NCI-H345 treated with DMSO at 0.1 percent for 48 hours (cell line): Measurements from ENCODE around the gene SGK1.
"Not testable (repeated sequence)": the region's sequence is repeated elsewhere in the genome, so short reads cannot be mapped to it uniquely, and the experiment has no call there.

Experiments used
- DNase-seq: peaks from one replicate; lab custom pipeline; 2025; ENCODE audit not compliant: unreplicated experiment; lab: John Stamatoyannopoulos, UW

Gene SGK1

DNA sequence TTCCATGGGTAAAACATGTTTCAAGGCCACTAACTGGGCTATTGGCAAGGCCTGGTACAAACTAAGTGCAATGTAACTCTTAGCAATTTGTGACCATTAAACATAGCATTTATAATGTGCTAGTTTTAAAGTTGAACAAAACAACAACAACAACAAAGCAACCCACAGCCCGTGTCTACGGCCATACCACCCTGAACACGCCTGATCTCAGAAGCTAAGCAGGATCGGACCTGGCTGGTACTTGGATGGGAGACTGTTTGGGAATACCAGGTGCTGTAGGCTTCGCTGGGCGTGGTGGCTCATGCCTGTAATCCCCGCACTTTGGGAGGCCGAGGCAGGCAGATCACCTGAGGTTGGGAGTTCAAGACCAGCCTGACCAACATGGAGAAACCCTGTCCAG lies 61.0 kb downstream of the SGK1 start:
- no peak for DNase-seq

- DNase-seq = not testable (repeated sequence)
These were observed 62.6 kb downstream of the SGK1 start for GRCh38 chr6:134255280-134255679.

- DNase-seq = no peak
These were observed 63.8 kb downstream of the SGK1 start for GRCh38 chr6:134254118-134254517.

DNA sequence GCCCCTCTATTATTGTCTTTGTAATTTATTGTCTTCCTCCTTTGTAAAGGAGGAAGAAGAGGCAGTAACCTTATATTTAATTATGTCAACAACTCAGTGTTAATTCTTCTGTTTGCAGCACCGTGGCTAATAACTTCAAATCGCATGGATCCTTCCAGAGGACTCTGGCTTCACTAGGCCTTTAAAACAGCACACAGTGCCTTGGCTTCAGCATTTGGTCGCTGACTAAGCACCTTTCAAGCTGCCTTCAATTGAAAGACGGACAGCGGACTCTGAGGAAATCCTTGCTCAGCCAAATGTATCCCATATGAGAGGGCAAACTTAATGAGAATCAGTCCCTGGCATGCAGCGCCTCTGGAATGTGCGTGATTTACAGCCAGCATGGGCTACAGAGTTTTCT lies 64.2 kb downstream of the SGK1 start:
- DNase-seq = no peak

GRCh38 chr6:134251320-134251719 lies 66.6 kb downstream of the SGK1 start:
- no peak for DNase-seq

DNA sequence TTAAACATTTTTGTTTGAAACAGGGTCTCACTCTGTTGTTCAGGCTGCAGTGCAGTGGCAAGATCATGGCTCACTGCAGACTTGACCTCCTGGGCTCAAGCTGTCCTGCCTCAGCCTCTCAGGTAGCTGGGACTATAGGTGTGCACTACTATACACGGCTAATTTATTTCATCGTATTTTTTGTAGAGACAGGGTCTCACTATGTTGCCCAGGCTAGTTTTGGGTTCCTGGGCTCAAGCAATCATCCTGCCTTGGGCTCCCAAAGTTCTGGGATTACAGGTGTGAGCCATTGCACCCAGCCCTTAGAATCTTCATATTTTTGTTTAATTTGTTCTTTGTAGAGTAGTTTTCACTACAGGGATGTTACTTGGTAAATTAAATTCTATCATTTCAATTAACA lies 67.1 kb downstream of the SGK1 start:
- no peak for DNase-seq

DNA sequence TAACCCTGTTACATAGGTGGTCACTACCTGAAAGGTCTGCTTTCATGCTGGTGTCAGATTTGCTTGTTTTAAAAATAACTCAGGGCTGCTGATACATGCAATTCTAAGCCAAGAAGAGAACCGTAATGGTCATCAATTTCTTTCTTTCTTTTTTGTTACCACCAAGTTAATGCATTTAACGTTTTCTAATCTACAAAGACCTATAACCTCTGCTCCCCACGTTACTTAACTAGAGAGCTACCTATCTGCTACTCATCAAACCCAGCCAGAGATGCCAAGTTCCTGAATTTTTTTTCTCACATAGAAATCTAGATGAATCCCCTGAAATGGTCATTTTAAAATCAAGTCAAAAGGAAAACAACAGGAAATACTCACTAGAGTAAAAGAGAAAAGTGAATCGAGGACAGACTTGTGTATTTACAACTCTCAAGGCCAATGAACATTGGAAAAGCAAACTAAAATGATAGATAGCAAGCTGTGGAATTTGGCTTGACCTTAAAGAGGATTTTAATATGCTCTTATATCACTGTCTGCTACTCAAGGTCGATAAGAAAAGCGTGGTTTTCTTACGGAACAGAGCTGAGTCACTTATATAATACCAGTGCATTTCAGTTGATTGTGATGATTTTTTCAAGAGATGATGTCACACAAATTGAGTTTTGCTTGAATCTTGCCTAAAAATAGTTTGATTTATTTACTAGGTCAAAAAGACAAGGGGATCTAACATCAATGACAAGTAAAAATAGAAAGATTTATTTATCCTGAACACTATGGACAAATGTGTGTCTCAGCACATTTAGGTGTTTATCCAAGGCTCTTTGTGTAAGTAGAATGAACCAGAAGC lies 67.9 kb downstream of the SGK1 start:
- DNase-seq = no peak

GRCh38 chr6:134249239-134249758 lies 68.6 kb downstream of the SGK1 start:
- no peak for DNase-seq

GRCh38 chr6:134247844-134248580 lies 69.9 kb downstream of the SGK1 start:
- no peak for DNase-seq

DNA sequence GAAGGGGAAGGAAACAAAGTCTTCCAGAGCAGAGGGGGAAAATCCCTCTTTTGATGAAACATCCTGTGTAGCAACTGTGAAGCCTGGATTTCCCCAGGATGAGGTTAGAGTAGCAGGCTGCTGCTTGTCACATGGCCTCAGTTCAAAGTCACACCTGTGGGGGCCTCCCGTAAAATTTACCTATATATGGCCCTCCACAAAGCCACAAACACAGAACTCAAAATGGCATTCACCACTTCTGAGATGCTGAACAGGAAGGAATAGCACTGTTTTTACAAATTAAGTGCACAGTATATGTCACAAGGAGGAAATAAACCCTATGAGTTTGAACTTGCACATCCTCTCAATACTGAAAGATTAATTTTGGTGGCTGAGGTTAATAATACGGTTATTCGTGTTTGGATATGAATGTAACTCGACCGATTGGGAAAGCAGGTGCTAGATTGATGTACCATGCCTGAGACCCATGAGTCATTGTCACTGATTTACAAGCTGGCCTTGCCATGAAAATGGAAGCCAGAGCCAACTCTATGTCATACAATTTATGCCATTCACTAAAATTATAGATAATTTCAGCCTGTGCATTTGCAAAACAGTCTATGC lies 70.6 kb downstream of the SGK1 start:
- DNase-seq = no peak

- no peak for DNase-seq
These were observed 72.2 kb downstream of the SGK1 start for GRCh38 chr6:134245706-134246105.

DNA sequence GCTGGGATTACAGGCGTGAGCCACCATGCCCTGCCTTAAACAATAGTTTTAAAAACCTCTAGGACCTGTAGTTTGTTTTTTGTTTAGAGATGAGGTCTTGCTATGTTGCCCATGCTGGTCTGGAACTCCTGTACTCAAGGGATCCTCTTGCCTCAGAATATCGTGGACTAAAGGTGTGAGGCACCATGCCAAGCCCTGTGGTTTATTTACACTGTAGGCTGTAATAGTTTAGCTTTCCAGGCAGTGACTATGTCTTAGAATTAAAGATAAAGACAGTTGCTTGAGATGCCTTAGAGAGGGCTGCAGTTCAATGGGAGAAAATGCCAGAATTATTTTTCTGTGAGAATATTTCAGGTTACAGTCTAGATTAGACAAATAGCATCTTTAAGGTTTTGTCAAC lies 72.9 kb downstream of the SGK1 start:
- DNase-seq = no peak

DNA sequence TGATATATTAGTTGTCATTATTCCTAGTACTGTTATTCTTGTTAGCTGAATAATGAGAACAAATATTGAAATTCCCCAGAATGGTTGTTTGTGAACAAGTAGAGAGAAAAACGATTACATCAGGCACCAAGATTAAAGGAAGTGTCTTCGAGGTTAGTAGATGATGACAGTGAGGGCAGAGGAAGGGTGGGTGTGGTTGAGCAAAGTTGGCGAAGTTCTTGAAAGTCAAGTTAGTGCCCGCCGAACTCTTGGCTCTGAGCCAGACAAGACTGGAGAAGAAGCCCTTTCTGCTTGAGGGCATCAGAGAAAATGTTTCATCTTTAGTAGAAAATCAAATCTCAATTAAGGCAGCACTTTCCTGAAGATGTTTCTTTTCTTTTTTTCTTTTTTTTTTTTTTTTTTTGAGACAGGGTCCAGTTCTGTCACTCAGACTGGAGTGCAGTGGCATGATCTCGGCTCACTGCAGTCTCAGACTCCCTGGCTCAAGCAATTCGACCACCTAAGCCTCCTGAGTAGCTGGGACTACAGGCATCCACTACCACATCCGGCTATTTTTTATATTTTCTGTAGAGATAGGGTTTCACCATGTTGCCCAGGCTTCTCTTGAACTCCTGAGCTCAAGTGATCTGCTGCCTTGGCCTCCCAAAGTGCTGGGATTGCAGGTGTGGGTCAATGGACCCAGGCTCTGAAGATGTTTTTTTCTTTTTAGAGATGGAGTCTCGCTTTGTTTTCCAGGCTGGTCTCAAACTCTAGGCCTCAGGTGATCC lies 77.1 kb downstream of the SGK1 start:
- no peak for DNase-seq

GRCh38 chr6:134238960-134239795 lies 78.7 kb downstream of the SGK1 start:
- no peak for DNase-seq

GRCh38 chr6:134238006-134238405 lies 79.9 kb downstream of the SGK1 start:
- no peak for DNase-seq

DNA sequence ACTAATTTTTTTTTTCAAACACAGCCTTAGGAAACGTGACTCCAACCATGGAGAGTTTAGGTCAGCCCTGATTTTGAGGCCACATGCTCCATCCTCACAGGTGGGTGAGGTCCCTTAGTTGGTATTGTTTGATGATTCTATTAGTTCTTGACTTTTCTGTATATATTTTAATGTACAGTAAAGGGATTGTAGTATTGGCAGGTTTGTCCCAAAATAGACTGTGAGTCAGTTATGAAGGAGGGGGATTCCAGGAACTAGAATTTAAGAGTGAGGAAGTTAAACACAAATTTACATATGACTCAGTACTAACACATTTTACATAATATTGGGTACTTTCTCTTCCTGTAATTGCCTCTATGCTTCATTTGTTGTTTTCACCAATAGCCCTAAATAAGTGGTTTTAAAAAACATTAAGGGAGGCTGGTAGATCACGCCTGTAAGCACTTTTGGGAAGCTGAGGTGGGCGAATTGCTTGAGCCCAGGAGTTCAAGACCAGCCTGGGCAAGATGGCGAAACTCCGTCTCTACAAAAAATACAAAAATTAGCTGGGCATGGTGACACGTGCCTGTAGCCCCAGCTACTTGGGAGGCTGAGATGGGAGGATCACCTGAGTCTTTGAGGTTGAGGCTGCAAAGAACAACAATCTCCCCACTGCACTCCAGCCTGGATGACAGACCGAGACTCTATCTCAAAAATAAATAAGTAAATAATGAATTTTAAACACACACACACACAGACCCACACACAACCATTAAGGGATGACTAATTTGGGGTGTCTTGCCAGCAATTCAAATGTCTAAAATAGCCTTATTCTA lies 81.8 kb downstream of the SGK1 start:
- no peak for DNase-seq

GRCh38 chr6:134235334-134235733 lies 82.6 kb downstream of the SGK1 start:
- not testable (repeated sequence) for DNase-seq

- no peak for DNase-seq
These were observed 84.5 kb downstream of the SGK1 start for GRCh38 chr6:134233180-134233955.

DNA sequence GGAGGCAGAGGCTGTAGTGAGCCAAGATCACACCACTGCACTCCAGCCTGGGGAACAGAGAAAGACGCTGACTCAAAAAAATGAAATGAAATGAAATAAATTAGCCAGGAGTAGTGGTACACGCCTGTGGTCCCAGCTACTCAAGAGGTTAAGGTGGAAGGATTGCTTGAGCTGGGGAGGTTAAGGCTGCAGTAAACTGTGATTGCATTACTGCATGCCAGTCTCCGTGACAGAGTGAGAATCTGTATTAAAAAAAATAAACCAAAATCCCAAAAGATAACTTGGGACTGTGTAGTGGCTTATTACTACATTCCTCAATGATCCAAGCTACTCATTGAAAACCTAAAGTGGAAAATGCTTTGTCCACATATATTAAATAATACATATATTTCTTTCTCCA lies 87.0 kb downstream of the SGK1 start:
- DNase-seq = no peak
